22Rv1 (cell line): ENCODE measurements around the gene NAA10.

ENCODE experiments used
- CTCF ChIP-seq: fragments of 450-650 bp; IDR thresholded peaks from 2 replicates; pipeline ENCODE4 v1.5.1; 2017; ENCODE audit warnings: mild to moderate bottlenecking
- ZFX ChIP-seq: fragments of 450-650 bp; IDR thresholded peaks from 2 replicates; pipeline ENCODE4 v1.6.1; 2017; ENCODE audit warnings: antibody characterized with exemption, borderline replicate concordance

GRCh38 chrX:153966283-153966688, 31.4 kb upstream of the NAA10 start:
- TF ChIP-seq CTCF (no peak), ZFX (no peak)
